Prostate gland (tissue), 2 donors: ENCODE results near the gene TSPAN33.

ENCODE experiments used
- POLR2A ChIP-seq: fragments of 450-650 bp; IDR thresholded peaks from one replicate; pipeline ENCODE4 v1.6.1; 2016; ENCODE audit warnings: antibody characterized with exemption, mild to moderate bottlenecking
- POLR2AphosphoS5 ChIP-seq: sonication (generic); formaldehyde crosslinking; IDR thresholded peaks from one replicate; pipeline ENCODE4 v1.6.1; 2017; ENCODE audit warnings: antibody characterized with exemption
- TF ChIP-seq, protein P1 (sequence below), 4 experiments: fragments of 200-600 bp in 2 of 4; fragments of 450-650 bp in 2 of 4; sonication (generic) in 2 of 4; IDR thresholded peaks; 1 replicate in 3 of 4; 2 replicates in 1 of 4; pipeline ENCODE4 v1.5.1; 2016 to 2019; ENCODE audit warnings: antibody characterized with exemption in 4 of 4, mild to moderate bottlenecking in 2 of 4, moderate library complexity in 2 of 4

DNA sequence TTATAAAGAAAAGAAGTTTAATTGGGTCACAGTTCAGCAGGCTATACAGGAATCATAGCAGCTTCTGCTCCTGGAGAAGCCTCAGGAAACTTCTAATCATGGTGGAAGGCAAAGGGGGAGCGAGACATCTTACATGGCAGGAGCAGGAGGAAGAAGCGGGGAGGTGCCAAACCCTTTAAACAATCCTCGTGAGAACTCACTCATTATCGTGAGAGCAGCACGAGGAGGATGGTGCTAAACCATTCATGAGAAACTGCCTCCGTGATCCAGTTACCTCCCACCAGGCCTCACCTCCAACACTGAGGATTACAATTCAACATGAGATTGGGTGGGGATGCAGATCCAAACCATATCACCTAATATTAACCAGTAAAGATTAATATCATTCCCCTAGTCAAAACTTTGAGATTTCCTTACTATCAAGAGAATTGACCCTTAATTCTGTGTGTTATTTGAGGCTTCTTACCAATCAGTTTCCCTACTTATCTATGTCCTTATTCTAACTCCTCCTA is 42.3 kb downstream of the TSPAN33 start:
- TF ChIP-seq, protein P1, sequence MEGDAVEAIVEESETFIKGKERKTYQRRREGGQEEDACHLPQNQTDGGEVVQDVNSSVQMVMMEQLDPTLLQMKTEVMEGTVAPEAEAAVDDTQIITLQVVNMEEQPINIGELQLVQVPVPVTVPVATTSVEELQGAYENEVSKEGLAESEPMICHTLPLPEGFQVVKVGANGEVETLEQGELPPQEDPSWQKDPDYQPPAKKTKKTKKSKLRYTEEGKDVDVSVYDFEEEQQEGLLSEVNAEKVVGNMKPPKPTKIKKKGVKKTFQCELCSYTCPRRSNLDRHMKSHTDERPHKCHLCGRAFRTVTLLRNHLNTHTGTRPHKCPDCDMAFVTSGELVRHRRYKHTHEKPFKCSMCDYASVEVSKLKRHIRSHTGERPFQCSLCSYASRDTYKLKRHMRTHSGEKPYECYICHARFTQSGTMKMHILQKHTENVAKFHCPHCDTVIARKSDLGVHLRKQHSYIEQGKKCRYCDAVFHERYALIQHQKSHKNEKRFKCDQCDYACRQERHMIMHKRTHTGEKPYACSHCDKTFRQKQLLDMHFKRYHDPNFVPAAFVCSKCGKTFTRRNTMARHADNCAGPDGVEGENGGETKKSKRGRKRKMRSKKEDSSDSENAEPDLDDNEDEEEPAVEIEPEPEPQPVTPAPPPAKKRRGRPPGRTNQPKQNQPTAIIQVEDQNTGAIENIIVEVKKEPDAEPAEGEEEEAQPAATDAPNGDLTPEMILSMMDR (IDR thresholded peaks at IDR 0.05), result no peak
- TF ChIP-seq POLR2AphosphoS5 (no peak), POLR2A (no peak)
